Cardiac fibroblast (primary cell): ENCODE results near the gene ENAH.

Source experiments
- DNase-seq, 2 donors: peaks; one replicate each; pipeline versions ENCODE4 v3.0.0 to v3.0.0-alpha.2; 2010; ENCODE audit warnings: low read depth in 2 of 2
- H3K4me3 ChIP-seq, 2 donors: replicated peaks in 1 of 2; 1 replicate in 1 of 2; 2 replicates in 1 of 2; pipeline ENCODE4 v1.5.1; 2011; ENCODE audit warnings: low read depth in 2 of 2, low read length in 2 of 2, mild to moderate bottlenecking in 2 of 2, moderate library complexity in 1 of 2
- TF ChIP-seq, protein P1 (sequence below): IDR thresholded peaks from one replicate; pipeline ENCODE4 v1.5.1; 2011; ENCODE audit warnings: low read depth, mild to moderate bottlenecking, low read length, inconsistent platforms

ENAH gene

DNA sequence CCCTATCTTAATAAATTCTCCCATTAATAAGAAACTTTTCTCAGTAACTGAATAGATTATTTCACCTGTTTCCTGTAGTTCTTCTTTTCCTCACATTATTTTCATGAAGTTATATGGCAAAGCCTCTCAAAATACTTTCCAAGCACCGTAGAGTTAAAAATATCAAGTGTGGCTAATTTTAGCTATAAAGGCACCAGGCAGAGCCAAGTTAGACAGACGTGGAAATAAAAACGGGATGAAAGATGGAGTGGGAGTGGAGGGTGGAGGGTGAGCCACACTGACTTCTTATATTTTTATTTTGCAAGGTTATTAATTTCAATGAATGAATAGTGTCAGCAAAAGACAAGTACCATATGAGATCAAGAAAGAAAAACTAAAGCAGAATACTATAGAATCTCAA is 71.7 kb downstream of the ENAH start:
- TF ChIP-seq, protein P1, sequence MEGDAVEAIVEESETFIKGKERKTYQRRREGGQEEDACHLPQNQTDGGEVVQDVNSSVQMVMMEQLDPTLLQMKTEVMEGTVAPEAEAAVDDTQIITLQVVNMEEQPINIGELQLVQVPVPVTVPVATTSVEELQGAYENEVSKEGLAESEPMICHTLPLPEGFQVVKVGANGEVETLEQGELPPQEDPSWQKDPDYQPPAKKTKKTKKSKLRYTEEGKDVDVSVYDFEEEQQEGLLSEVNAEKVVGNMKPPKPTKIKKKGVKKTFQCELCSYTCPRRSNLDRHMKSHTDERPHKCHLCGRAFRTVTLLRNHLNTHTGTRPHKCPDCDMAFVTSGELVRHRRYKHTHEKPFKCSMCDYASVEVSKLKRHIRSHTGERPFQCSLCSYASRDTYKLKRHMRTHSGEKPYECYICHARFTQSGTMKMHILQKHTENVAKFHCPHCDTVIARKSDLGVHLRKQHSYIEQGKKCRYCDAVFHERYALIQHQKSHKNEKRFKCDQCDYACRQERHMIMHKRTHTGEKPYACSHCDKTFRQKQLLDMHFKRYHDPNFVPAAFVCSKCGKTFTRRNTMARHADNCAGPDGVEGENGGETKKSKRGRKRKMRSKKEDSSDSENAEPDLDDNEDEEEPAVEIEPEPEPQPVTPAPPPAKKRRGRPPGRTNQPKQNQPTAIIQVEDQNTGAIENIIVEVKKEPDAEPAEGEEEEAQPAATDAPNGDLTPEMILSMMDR = no peak
- no peak for DNase-seq
- no peak overlapping the region for H3K4me3 ChIP-seq

DNA sequence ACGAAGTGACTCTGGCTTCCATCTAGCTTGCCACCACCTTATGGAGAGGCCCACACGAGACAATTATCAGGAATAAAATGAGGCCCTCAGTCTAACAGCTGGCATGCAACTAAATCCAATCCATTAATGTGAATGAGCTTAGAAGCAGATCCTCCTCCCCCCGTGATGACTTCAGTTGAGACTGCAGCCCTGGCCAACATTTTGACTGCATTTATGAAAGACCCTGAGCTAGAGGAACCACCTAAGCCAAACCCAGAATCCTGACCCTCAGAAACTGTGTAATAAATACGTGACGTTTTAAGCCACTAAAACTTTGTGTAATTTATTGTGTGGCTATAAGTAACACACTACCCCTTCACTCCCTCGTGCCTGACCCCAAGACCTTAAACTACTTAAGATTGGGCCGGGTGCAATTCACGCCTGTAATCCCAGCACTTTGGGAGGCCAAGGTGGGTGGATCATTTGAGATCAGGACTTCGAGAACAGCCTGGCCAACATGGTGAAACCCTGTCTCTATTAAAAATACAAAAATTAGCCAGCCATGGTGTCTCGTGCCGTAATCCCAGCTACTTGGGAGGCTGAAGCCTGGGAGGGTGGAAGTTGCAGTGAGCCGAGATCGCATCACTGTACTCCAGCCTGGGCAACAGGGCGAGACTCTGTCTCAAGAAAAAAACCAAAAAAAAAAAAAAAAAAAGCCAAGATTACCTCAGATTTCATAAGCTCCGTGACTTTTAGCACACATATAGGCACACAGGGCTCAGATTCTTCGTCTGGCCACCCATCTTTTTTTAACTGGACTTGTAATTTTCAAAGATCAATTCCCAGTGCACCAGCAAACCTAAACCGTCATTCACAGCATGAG is 72.5 kb downstream of the ENAH start:
- no peak for DNase-seq
- H3K4me3 ChIP-seq = no peak overlapping the region
- TF ChIP-seq, protein P1 = no peak

DNA sequence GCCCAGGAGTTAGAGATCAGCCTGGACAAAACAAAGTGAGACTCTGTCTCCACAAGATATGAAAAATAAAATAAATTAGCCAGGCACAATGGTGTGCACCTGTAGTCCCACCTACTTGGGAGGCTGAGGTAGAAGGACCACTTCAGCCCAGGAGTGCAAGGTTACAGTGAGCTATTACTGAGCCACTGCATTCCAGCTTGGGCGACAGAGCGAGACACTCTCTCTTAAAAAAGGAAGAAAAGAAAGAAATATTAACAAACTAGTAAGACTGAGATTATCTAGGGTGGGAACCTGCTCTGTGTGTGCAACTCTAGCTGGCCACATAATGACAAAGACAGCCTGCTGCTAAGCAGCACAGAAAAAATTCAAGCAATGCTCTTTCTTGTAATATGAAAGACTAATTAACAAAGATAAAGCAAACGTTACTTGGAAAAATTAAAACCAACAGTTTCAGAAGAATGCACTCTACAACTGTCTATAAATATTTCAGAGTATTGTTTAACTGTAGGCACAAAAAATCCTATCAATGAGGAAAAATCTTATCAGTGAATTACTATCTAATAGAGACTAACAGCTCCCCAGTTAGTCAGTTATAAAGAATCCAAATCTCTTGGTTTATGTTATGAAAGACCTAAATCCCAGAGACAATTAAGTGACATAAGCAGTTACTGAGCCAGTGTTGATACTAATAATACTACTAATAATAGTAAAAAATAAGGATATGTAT is 74.5 kb downstream of the ENAH start:
- no peak for DNase-seq
- TF ChIP-seq, protein P1 = no peak
- H3K4me3 ChIP-seq = no peak overlapping the region

DNA sequence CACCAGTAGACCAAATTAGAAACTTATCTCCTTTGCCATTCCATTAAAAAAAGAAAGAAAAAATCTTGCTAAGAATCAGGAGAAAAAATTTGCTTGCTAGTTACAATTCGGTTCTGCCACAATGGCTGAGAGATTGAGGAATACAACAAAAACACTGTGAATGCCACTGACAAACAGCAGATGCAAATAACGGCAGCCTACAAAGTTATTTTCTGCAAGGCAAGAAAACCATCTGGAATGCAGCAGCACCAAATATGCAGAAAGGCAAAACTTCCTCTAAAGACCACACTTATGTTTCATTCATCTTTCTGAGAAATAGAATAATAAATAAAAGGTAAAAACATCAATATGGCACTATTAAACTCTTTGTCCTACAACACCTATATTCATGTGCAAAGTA is 75.7 kb downstream of the ENAH start:
- TF ChIP-seq, protein P1 = no peak
- no peak for DNase-seq
- H3K4me3 ChIP-seq = no peak overlapping the region

DNA sequence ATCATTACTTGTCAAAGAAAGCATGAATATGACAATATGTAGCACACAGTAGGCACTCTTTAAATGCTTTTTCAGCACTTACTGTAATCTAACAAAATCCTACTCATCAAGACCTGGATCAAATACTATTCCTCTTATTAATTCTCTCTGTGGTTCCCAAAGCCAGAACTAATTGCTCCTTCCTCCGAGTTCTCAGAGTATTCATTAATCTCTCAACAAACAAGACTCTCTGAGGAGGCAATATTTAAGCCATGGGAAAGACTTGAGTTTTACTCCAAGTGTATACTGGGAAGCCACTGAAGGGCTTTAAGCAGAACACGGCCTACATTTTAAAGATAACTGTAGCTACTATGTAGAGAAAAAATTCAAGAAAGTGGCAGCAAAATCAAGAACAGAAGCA is 79.7 kb downstream of the ENAH start:
- TF ChIP-seq, protein P1 = no peak
- no peak overlapping the region for H3K4me3 ChIP-seq
- no peak for DNase-seq

GRCh38 chr1:225572422-225572821 is 80.5 kb downstream of the ENAH start:
- H3K4me3 ChIP-seq = no peak overlapping the region
- peak; percentile 59 to 78 for DNase-seq
- TF ChIP-seq, protein P1 = peak; percentile 36
